Spleen (tissue), 11 donors: Measurements from ENCODE around the gene NFKBIE. TPM values are rescaled to one million over a fixed set of nuclear protein-coding genes. Genes with fewer than 3 reads are reported as not detected.

Experiments used
- DNase-seq: peaks from one replicate; pipeline ENCODE4 v3.0.0-alpha.2; 2020
- H3K27ac ChIP-seq, 8 donors: fragments of 200-600 bp; sonication (generic) in 7 of 8; 1 replicate in 4 of 8; 2 replicates in 4 of 8; pipeline versions ENCODE4 v1.5.0 to v1.8.0; 2016 to 2021; ENCODE audit warnings: inconsistent platforms in 4 of 8, mild to moderate bottlenecking in 4 of 8, moderate library complexity in 1 of 8
- H3K27me3 ChIP-seq, 7 donors: fragments of 200-600 bp; sonication (generic) in 6 of 7; replicated peaks in 1 of 7; 1 replicate in 4 of 7; 2 replicates in 3 of 7; pipeline versions ENCODE4 v1.5.0 to v1.8.0; 2016 to 2021; ENCODE audit warnings: inconsistent platforms in 3 of 7, mild to moderate bottlenecking in 1 of 7
- H3K36me3 ChIP-seq, 6 donors: fragments of 200-600 bp; sonication (generic) in 5 of 6; 1 replicate in 4 of 6; 2 replicates in 2 of 6; pipeline versions ENCODE4 v1.5.0 to v1.8.0; 2016 to 2021; ENCODE audit warnings: inconsistent platforms in 2 of 6
- H3K4me1 ChIP-seq, 6 donors: fragments of 200-600 bp; sonication (generic) in 5 of 6; 1 replicate in 3 of 6; 2 replicates in 3 of 6; pipeline versions ENCODE4 v1.5.0 to v1.8.0; 2016 to 2021; ENCODE audit warnings: inconsistent platforms in 3 of 6
- H3K4me3 ChIP-seq, 8 donors: fragments of 200-600 bp; sonication (generic) in 7 of 8; 1 replicate in 4 of 8; 2 replicates in 4 of 8; pipeline versions ENCODE4 v1.5.0 to v1.8.0; 2016 to 2021; ENCODE audit warnings: inconsistent platforms in 4 of 8, mild to moderate bottlenecking in 4 of 8, moderate library complexity in 2 of 8
- H3K9me3 ChIP-seq, 8 donors: fragments of 200-600 bp; sonication (generic) in 7 of 8; 1 replicate in 4 of 8; 2 replicates in 4 of 8; pipeline versions ENCODE4 v1.5.0 to v1.8.0; 2016 to 2021; ENCODE audit warnings: inconsistent platforms in 4 of 8
- POLR2A ChIP-seq, 3 donors: fragments of 450-650 bp; IDR thresholded peaks; one replicate each; pipeline ENCODE4 v1.5.1; 2017; ENCODE audit warnings: antibody characterized with exemption in 3 of 3, mild to moderate bottlenecking in 1 of 3
- POLR2AphosphoS5 ChIP-seq, 3 donors: sonication (generic); formaldehyde crosslinking; IDR thresholded peaks; one replicate each; pipeline ENCODE4 v1.5.1; 2017; ENCODE audit warnings: antibody characterized with exemption in 3 of 3
- WGBS, 5 donors: extraction: QIAGEN DNeasy Blood & Tissue Kit in 3 of 5; methylation state at CpG; one replicate each; pipeline versions ENCODE4 v1.1.5 to v1.1.7; 2013 to 2018; 5-methylcytosine and 5-hydroxymethylcytosine counted together
- intact Hi-C: fragments of 100-400 bp; cut with DNase I; formaldehyde crosslinking; loops from one replicate; pipeline ENCODE4 v1.15.0; 2023; ENCODE audit warnings: low total_unique reads
- polyA plus RNA-seq, 3 donors: library from polyadenylated mRNA; stranded (reverse); fragments of 200-250 nt; gene quantifications; one replicate each; pipeline ENCODE4 v1.2.1, GENCODE V29; 2013
- total RNA-seq, 7 donors: library from RNA; depleted of rRNA in 3 of 7; stranded (reverse); fragments of >200 nt in 3 of 7; fragmentation: NEBNext Ultra II Directional in 4 of 7; extraction: Animal tissue kit (Norgen Biotek cat#: 25700) in 4 of 7; gene quantifications; one replicate each; pipeline versions ENCODE4 v1.1.0 to v1.2.1, GENCODE V29; 2016 to 2021
- TF ChIP-seq, protein P1 (sequence below), 11 experiments: fragments of 200-600 bp in 7 of 11; fragments of 450-650 bp in 4 of 11; sonication (generic) in 4 of 11; IDR thresholded peaks in 8 of 11; conservative IDR thresholded peaks in 3 of 11; 1 replicate in 7 of 11; 2 replicates in 4 of 11; pipeline versions ENCODE4 v1.4.0 to v1.8.0; 2016 to 2021; ENCODE audit warnings: antibody characterized with exemption in 11 of 11, inconsistent platforms in 4 of 11, mild to moderate bottlenecking in 1 of 11
- donor health status: healthy with polysubstance abuse.
- donor health status: DM: no; HTN: no; CAD: no; lungs with moderate emphysema.
- donor health status: DM: no; HTN: no; CAD: no.
- donor health status: Bipolar disorder and iron deficiency.
- donor health status: healthy.
- donor health status: DM: no; HTN: no; CAD: no.
- donor health status: DM: yes; HTN: yes; CAD: no.

Gene NFKBIE
- total and polyA plus RNA-seq, 10 donors, result 32.2 to 89.7 (median 49.0) TPM

DNA sequence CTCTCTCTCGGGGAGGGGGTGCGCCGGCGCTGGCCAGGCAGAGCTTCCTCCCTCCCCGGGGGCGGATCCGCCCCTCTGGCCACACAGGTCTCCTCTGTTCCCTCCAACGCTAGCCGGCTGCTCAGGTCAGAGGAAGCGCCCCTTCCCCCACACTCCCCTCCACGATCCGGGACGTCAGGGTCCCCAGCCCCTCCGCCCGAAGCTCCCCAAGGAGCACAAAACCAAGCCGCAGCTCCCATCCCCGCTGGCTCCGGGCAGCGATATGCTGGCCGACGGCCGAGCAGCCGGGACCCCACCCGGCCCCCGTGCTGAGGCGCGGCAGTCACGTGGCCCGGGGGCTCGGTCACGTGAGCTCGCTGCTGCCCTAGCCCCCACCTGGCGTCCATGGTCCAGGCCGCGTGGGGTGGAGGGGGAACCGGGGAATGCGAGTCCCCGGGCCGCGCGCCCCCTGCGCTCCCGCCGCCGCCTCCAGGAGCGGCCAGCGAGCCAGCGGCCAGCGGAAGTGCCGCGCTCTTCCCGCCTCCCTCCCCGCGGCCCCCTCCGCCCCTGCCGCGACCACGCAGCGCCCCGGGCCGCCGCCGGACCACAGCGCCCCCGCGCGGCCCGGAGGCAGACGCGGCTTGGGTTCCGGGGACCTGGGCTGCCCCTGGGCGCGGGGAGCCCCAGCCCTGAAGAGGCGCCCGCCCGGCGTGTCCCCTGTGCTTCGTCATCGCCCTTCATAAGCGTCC, 8.2 kb downstream of the NFKBIE start, which contains the start of gene SLC35B2:
SLC35B2 (minus strand) TSS at position 504 of the 728 bp plus-strand sequence; CDS start at position 386, 118 bp downstream.
- Histone ChIP-seq H3K27me3 (no peaks in the 10 kb centered on the region), H3K9me3 (no peaks in the 10 kb centered on the region), H3K36me3 (peaks cover 7 to 81% (median 69%) of the 10 kb centered on the region in 6 donors), H3K4me3 (peak within 1 kb of the TSS; percentile 78 to 98 (median 88)), H3K27ac (peak within 1 kb of the TSS; percentile 91 to 98 (median 94)), H3K4me1 (peaks cover 34 to 98% (median 87%) of the 10 kb centered on the region in 6 donors)
- peak; percentile 93 for DNase-seq
- peak; percentile 79 to 90 (median 84) for TF ChIP-seq POLR2AphosphoS5 (IDR thresholded peaks at IDR 0.05)
- TF ChIP-seq, protein P1, sequence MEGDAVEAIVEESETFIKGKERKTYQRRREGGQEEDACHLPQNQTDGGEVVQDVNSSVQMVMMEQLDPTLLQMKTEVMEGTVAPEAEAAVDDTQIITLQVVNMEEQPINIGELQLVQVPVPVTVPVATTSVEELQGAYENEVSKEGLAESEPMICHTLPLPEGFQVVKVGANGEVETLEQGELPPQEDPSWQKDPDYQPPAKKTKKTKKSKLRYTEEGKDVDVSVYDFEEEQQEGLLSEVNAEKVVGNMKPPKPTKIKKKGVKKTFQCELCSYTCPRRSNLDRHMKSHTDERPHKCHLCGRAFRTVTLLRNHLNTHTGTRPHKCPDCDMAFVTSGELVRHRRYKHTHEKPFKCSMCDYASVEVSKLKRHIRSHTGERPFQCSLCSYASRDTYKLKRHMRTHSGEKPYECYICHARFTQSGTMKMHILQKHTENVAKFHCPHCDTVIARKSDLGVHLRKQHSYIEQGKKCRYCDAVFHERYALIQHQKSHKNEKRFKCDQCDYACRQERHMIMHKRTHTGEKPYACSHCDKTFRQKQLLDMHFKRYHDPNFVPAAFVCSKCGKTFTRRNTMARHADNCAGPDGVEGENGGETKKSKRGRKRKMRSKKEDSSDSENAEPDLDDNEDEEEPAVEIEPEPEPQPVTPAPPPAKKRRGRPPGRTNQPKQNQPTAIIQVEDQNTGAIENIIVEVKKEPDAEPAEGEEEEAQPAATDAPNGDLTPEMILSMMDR (IDR thresholded peaks at IDR 0.05 in 8 of 11, conservative IDR thresholded peaks at IDR 0.05 in 3 of 11), result peak in 9 of 11 experiments; percentile 22 to 94 (median 83)
- peak in 1 of 3 donors; percentile 38 for TF ChIP-seq POLR2A (IDR thresholded peaks at IDR 0.05)
- WGBS, 5 donors, result 0 to 1% (median 1%) methylated on average over 10 to 80 of the region's 80 CpGs
- intact Hi-C loops, result no loop called here

DNA sequence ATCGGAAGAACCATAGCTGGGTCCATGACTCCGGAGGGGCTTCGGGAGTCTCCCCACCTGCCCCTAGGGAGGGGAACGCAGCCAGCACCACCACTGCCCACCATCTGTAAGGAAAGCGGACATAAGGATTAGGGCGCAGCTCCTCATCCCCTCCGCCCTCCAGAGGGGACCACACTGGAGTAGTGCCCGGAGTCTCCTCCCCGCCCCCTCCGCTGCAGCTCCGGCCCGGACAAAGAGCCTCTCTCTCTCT, 8.7 kb downstream of the NFKBIE start:
- Histone ChIP-seq H3K27ac (peak overlapping the region; percentile 91 to 98 (median 94)), H3K36me3 (peaks cover 7 to 81% (median 70%) of the 10 kb centered on the region in 6 donors), H3K4me3 (peak overlapping the region; percentile 78 to 98 (median 88)), H3K27me3 (no peaks in the 10 kb centered on the region), H3K9me3 (no peaks in the 10 kb centered on the region), H3K4me1 (peaks cover 29 to 98% (median 84%) of the 10 kb centered on the region in 6 donors)
- no peak for DNase-seq
- intact Hi-C loops, result no loop called here
- TF ChIP-seq, protein P1 (IDR thresholded peaks at IDR 0.05 in 8 of 11, conservative IDR thresholded peaks at IDR 0.05 in 3 of 11), result peak in 1 of 11 experiments; percentile 5
- TF ChIP-seq POLR2AphosphoS5 (IDR thresholded peaks at IDR 0.05), result no peak
- TF ChIP-seq POLR2A (IDR thresholded peaks at IDR 0.05), result no peak
- WGBS, 5 donors, result 1 to 3% (median 1%) methylated on average over 10 to 12 of the region's 12 CpGs

DNA sequence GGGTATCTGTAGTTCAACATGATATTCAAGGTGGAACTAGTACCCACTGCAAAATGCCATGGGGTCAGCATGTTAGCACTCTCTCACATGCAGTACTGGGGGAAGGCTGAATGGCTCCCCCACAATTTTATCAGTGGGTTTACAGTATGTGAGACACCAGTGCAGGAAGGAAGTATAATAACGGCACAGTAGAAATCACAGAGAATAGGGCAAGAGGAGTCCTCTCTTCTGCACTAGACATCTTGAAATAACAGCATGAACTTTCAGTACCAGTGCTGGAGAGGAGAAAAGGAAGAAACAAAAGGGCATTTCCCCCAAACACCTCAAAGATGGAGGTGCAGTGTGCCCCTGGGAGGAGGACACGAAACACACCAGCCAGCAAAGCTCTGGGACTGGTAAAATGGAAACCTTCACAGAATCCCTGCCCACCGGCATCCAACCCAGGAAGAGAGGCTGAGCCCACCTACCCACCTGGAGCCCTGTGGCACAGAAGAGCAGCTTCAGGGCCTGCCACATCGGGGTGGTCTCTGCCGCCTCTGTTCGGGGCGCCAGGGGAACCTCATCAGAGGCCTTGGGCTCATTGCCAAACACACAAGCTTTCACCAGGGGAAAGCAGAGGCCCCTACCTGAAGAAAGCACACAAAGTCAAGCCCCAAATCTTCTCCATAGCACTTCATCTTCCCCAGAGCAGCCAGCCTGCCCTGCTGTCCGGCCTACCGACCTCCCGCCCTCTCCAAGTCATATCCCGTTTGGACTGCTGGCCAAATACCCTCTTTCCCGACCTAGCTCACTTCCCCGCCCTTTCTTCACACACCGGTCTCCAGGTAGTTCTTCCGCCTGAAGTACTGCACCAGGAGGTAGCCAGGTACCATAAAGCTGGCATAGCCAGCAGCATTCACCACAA, 9.2 kb downstream of the NFKBIE start:
- peak; percentile 79 for DNase-seq
- H3K36me3 ChIP-seq, result peaks cover 5 to 81% (median 71%) of the 10 kb centered on the region in 6 donors
- no peaks in the 10 kb centered on the region for H3K9me3 ChIP-seq
- no peaks in the 10 kb centered on the region for H3K27me3 ChIP-seq
- intact Hi-C loops, result no loop called here
- peak overlapping the region; percentile 91 to 98 (median 94) for H3K27ac ChIP-seq
- WGBS, 5 donors, result 22 to 31% (median 26%) methylated on average over 14 to 15 of the region's 15 CpGs
- TF ChIP-seq, protein P1 (IDR thresholded peaks at IDR 0.05 in 8 of 11, conservative IDR thresholded peaks at IDR 0.05 in 3 of 11), result no peak
- TF ChIP-seq POLR2AphosphoS5 (IDR thresholded peaks at IDR 0.05) (no peak), POLR2A (IDR thresholded peaks at IDR 0.05) (no peak)
- peaks cover 23 to 98% (median 81%) of the 10 kb centered on the region in 6 donors for H3K4me1 ChIP-seq
- H3K4me3 ChIP-seq, result peak overlapping the region; percentile 78 to 98 (median 88)
